Choroid plexus epithelial cell (primary cell): ENCODE measurements around the gene PRRT4.

Experiments
- DNase-seq: peaks from one replicate; pipeline ENCODE4 v3.0.0-alpha.2; 2010; ENCODE audit warnings: low read depth
- H3K4me3 ChIP-seq: 2 replicates; pipeline ENCODE4 v1.5.1; 2011; ENCODE audit warnings: low read depth, mild to moderate bottlenecking, control low read depth, low read length, moderate library complexity
- CTCF ChIP-seq: conservative IDR thresholded peaks from 2 replicates; pipeline ENCODE4 v1.5.1; 2011; ENCODE audit warnings: low read depth, mild to moderate bottlenecking, control low read depth, inconsistent platforms, low read length, moderate library complexity

The PRRT4 gene

DNA sequence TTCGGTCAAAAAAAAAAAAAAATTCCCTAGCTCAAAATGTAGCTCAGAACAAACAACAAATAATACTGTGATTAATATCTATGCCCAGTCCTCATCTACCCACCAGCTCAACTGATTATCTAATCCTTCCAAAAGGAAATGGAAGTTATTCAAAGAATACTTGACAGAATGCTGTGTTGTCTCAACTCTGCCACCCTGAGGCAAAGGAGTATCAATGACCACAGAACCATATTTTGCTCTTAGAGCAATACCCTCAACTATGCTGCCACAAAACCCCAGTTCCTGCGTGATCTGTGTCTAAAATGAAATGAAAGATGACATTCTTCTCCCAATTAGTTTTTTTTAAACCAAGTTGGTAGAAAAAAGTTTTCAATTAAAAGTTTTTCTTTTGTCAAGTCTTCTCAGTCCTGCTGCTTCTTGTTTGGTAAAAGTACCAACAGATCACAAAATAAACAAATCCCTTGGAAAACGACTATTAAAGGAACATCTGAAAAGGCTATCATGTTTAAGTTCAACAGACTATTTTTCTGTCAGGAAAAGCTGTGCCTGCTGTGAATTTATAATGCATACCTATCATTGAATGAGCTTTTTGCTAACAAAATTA lies 39.3 kb downstream of the PRRT4 start:
- TF ChIP-seq CTCF: peak; percentile 64
- no peak overlapping the region for H3K4me3 ChIP-seq
- DNase-seq: peak; percentile 74

GRCh38 chr7:128321044-128321422 lies 40.5 kb downstream of the PRRT4 start:
- H3K4me3 ChIP-seq: no peak overlapping the region
- DNase-seq: no peak
- TF ChIP-seq CTCF: no peak

DNA sequence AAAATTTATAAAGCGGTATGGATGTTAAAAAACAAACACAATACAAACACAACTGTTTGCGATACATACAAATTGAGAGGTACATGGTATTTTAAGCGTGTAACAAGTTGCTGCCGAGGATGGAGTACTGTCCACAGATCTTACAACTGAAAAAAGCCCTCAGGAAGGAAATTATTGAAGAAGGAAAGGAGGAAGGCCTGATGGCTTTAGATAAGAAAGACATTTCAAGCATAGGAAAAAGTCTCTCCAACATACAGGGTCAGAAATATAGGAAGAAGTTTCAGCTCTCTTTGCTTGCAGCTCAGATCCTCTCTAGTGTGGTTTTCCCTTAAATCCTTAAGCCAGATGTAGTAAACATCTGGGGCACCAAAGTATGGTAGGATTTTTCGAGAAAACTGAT lies 42.8 kb downstream of the PRRT4 start:
- no peak for TF ChIP-seq CTCF
- no peak overlapping the region for H3K4me3 ChIP-seq
- DNase-seq: no peak

GRCh38 chr7:128311013-128311412 lies 50.5 kb downstream of the PRRT4 start:
- H3K4me3 ChIP-seq: no peak overlapping the region
- peak; percentile 19 for DNase-seq
- TF ChIP-seq CTCF: no peak

DNA sequence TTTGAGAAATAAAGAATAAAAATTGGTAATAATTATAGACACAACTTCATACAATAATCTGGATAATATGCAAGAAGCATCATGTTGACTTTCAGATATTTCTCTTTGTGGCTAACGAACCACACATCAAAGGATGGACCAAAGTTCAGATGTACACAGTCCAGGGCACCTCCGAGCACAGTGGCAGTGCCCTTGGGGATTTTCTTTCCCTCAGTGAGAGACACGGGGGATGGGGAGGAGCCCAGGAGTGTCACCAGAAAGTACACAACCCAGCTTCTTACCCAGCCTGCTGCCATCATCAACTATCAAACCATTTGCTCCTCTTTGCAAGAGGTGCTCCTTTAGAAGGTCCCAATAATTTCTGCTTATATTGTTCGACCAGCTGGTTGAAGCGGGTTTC lies 51.0 kb downstream of the PRRT4 start:
- no peak for DNase-seq
- no peak for TF ChIP-seq CTCF
- H3K4me3 ChIP-seq: no peak overlapping the region

DNA sequence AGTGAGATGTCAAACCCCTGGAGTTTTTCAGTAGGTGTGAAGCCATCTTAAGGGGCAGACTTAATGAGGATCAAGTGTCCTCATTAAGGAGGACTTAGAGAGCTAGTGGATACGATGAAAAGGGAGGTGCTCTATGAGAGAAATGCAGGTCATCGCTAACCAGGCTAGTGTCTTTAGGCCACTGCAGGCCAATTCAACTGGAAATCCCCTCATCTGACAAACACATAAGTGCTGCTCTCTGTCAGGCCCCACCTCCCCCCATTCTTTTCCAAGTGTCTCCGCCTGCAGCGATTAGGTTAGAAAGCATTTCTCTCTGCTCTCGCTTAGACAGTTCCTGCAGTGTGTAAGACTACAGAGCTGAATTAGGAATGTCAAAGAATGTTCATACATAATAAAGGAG lies 51.5 kb downstream of the PRRT4 start:
- TF ChIP-seq CTCF: no peak
- DNase-seq: no peak
- H3K4me3 ChIP-seq: no peak overlapping the region

DNA sequence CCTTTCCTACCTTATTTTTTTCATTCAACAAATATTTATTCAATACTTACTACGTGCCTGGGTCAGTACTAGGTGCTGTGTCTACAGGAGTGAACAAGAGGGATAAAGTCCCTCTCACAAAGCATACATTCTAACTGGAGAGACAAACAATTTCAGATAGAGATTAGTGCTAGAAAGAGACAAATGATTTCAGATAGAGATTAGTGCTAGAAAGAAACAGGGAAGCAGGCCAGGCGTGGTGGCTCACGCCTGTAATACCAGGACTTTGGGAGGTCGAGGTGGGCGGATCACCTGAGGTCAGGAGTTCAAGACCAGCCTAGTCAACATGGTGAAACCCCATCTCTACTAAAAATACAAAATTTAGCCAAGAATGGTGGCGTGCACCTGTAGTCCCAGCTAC lies 52.4 kb downstream of the PRRT4 start:
- TF ChIP-seq CTCF: no peak
- no peak for DNase-seq
- H3K4me3 ChIP-seq: no peak overlapping the region
